B cell (primary cell): ENCODE results near the gene ASCL2. TPM values are rescaled to one million over a fixed set of nuclear protein-coding genes. Genes with fewer than 3 reads are reported as not detected.

Experiments
- ATAC-seq: fragments of 200-7000 bp; cut with Tn5 transposase; one replicate; pipeline ENCODE4 v1.10.0; 2021; ENCODE audit warnings: low read depth, mild to moderate bottlenecking, moderate number of reproducible peaks, moderate library complexity
- CTCF ChIA-PET: fragments of 350-600 bp; sonication (Branson Sonifier 250); formaldehyde crosslinking; loops from one replicate; lab custom pipeline; 2021; ENCODE audit warnings: antibody characterized with exemption, inconsistent platforms; lab: Charles Lee
- POLR2A ChIA-PET: fragments of 350-600 bp; sonication (Branson Sonifier 250); formaldehyde crosslinking; loops from one replicate; lab custom pipeline; 2021; ENCODE audit warnings: antibody characterized with exemption; lab: Charles Lee
- DNase-seq: peaks from one replicate; pipeline ENCODE4 v3.0.0; 2013
- H2AFZ ChIP-seq: 2 replicates; pipeline ENCODE4 v1.6.1; 2012; ENCODE audit warnings: mild to moderate bottlenecking, low read depth, low read length; ENCODE audit not compliant: insufficient read depth, poor library complexity, severe bottlenecking
- H3K27ac ChIP-seq, 2 donors: 1 replicate in 1 of 2; 2 replicates in 1 of 2; pipeline ENCODE4 v1.5.1; 2012 to 2013; ENCODE audit warnings: low read length in 2 of 2, mild to moderate bottlenecking in 2 of 2, moderate library complexity in 1 of 2
- H3K27me3 ChIP-seq, 4 experiments: fragments of 200-600 bp in 1 of 4; sonication (generic) in 1 of 4; replicated peaks in 1 of 4; 1 replicate in 2 of 4; 2 replicates in 2 of 4; pipeline versions ENCODE4 v1.6.1 to v1.7.0; 2013 to 2016; ENCODE audit warnings: low read length in 3 of 4, mild to moderate bottlenecking in 2 of 4, mixed read lengths in 1 of 4, moderate library complexity in 1 of 4; ENCODE audit not compliant: insufficient read depth in 4 of 4, control insufficient read depth in 3 of 4; ENCODE audit errors: control extremely low read depth in 1 of 4
- H3K36me3 ChIP-seq, 2 experiments: replicated peaks in 1 of 2; 1 replicate in 1 of 2; 2 replicates in 1 of 2; pipeline versions ENCODE4 v1.6.1 to v1.7.1; 2013; ENCODE audit warnings: low read length in 1 of 2; ENCODE audit not compliant: insufficient read depth in 2 of 2, control insufficient read depth in 1 of 2; ENCODE audit errors: control extremely low read depth in 1 of 2, extremely low read depth in 1 of 2
- H3K4me1 ChIP-seq, 2 donors: fragments of 200-600 bp in 1 of 2; sonication (generic) in 1 of 2; 1 replicate in 1 of 2; 2 replicates in 1 of 2; pipeline versions ENCODE4 v1.5.1 to v1.6.1; 2013 to 2017; ENCODE audit warnings: low read length in 2 of 2; ENCODE audit not compliant: control insufficient read depth in 2 of 2, insufficient read depth in 2 of 2
- H3K4me2 ChIP-seq: replicated peaks from 2 replicates; pipeline ENCODE3; 2012; ENCODE audit warnings: mild to moderate bottlenecking, low read depth, low read length; ENCODE audit not compliant: poor library complexity, severe bottlenecking
- H3K4me3 ChIP-seq, 5 experiments: fragments of 200-600 bp in 1 of 5; sonication (generic) in 1 of 5; 1 replicate in 3 of 5; 2 replicates in 2 of 5; pipeline versions ENCODE4 v1.5.1 to v1.7.0; 2011 to 2016; ENCODE audit warnings: low read length in 4 of 5, mild to moderate bottlenecking in 4 of 5, low read depth in 2 of 5, control low read depth in 1 of 5, moderate library complexity in 1 of 5; ENCODE audit not compliant: insufficient read depth in 1 of 5; ENCODE audit errors: control extremely low read depth in 1 of 5, extremely low read depth in 1 of 5
- H3K79me2 ChIP-seq: fragments of 200-600 bp; sonication (generic); one replicate; pipeline ENCODE4 v1.6.0; 2016; ENCODE audit warnings: low read length; ENCODE audit not compliant: control insufficient read depth, insufficient read depth
- H3K9ac ChIP-seq: fragments of 200-600 bp; sonication (generic); 2 replicates; pipeline ENCODE4 v1.6.1; 2017; ENCODE audit warnings: mild to moderate bottlenecking, low read length, moderate library complexity
- H3K9me3 ChIP-seq, 3 donors: one replicate each; pipeline versions ENCODE4 v1.6.1 to v1.7.1; 2013; ENCODE audit warnings: low read length in 2 of 3; ENCODE audit not compliant: control insufficient read depth in 2 of 3, insufficient read depth in 1 of 3; ENCODE audit errors: control extremely low read depth in 1 of 3
- H4K20me1 ChIP-seq: 2 replicates; pipeline ENCODE4 v1.6.0; 2012; ENCODE audit warnings: mild to moderate bottlenecking, low read length; ENCODE audit not compliant: insufficient read depth, control insufficient read depth, poor library complexity, severe bottlenecking
- H3K27ac Mint-ChIP-seq: one replicate; pipeline ENCODE4 v1.8.0; 2021; ENCODE audit warnings: mixed read lengths
- H3K27me3 Mint-ChIP-seq: one replicate; pipeline ENCODE4 v1.8.0; 2021; ENCODE audit warnings: mixed read lengths
- H3K4me1 Mint-ChIP-seq: one replicate; pipeline ENCODE4 v1.8.0; 2021; ENCODE audit warnings: mixed read lengths
- H3K4me3 Mint-ChIP-seq: one replicate; pipeline ENCODE4 v1.8.0; 2021; ENCODE audit warnings: mixed read lengths
- H3K9me3 Mint-ChIP-seq: one replicate; pipeline ENCODE4 v1.8.0; 2022; ENCODE audit warnings: mixed read lengths; ENCODE audit not compliant: insufficient read depth
- CTCF ChIP-seq: fragments of 200-600 bp; IDR thresholded peaks from one replicate; pipeline ENCODE4 v1.8.0; 2022; ENCODE audit warnings: antibody characterized with exemption, mild to moderate bottlenecking
- EZH2 ChIP-seq: IDR thresholded peaks from 2 replicates; pipeline ENCODE4 v1.6.1; 2012; ENCODE audit warnings: borderline replicate concordance, low read depth, mild to moderate bottlenecking, moderate library complexity, low read length; ENCODE audit not compliant: insufficient read depth, poor library complexity, severe bottlenecking
- WGBS: methylation state at CpG from one replicate; pipeline ENCODE4 v1.1.5; 2013; ENCODE audit warnings: missing lambda C conversion rate; ENCODE audit not compliant: insufficient coverage; 5-methylcytosine and 5-hydroxymethylcytosine counted together
- intact Hi-C: fragments of 100-400 bp; cut with micrococcal nuclease; formaldehyde crosslinking; loops from one replicate; pipeline ENCODE4 v1.10.0; 2022
- polyA plus RNA-seq: library from polyadenylated mRNA; depleted of rRNA; stranded (reverse); fragments of >200 nt; gene quantifications from 2 replicates; pipeline ENCODE4 v1.2.3, GENCODE V29; 2012
- total RNA-seq, 2 donors: library from RNA; stranded (reverse); fragments of 120-200 nt in 1 of 2; gene quantifications; 1 replicate in 1 of 2; 2 replicates in 1 of 2; pipeline versions ENCODE4 v1.2.3 to v1.2.4, GENCODE V29; 2013 to 2022

Gene ASCL2
- total and polyA plus RNA-seq, 2 donors (not counting 1 experiment from before 2014, with no cell fraction given): 2.1 to 2.2 TPM

GRCh38 chr11:2267851-2268728 lies 2.3 kb downstream of the ASCL2 start:
- Histone ChIP-seq H3K4me3 (peak overlapping the region in 3 of 5 experiments; percentile 12 to 75 (median 59)), H2AFZ (no peak overlapping the region), H4K20me1 (no peaks in the 10 kb centered on the region), H3K27me3 (peaks cover 0 to 31% (median 9%) of the 10 kb centered on the region in 4 experiments), H3K9ac (no peak overlapping the region), H3K36me3 (no peaks in the 10 kb centered on the region), H3K4me1 (peaks cover 38 to 48% of the 10 kb centered on the region in 2 donors), H3K79me2 (no peaks in the 10 kb centered on the region), H3K9me3 (peaks cover 0 to 24% (median 0%) of the 10 kb centered on the region in 3 donors), H3K4me2 (peak overlapping the region; percentile 92), H3K27ac (no peak overlapping the region)
- Mint-ChIP-seq H3K4me1 (peaks cover 43% of the 10 kb centered on the region), H3K27me3 (peaks cover 2% of the 10 kb centered on the region), H3K27ac (peak overlapping the region; percentile 73), H3K4me3 (peak overlapping the region; percentile 63), H3K9me3 (no peaks in the 10 kb centered on the region)
- TF ChIP-seq EZH2: no peak
- WGBS: 95% methylated on average over 24 of the region's 26 CpGs
- intact Hi-C loops: no loop called here
- POLR2A ChIA-PET: interaction anchor here (0.7 to 0.9 kb wide), 2 partner anchors 32 to 41 kb away, joined by 3 read pairs; no protein-coding TSS in a partner anchor
- ATAC-seq (no peak), DNase-seq (peak; percentile 26)
- CTCF ChIA-PET: interaction anchor here (1.0 to 2.3 kb wide), 5 partner anchors 35 to 151 kb away, joined by 3 to 12 read pairs (median 3); no protein-coding TSS in a partner anchor

- CTCF ChIA-PET: interaction anchor here (1.0 to 1.3 kb wide), 4 partner anchors 35 to 152 kb away, joined by 3 to 4 read pairs (median 3); no protein-coding TSS in a partner anchor
- no peak for DNase-seq
- no peak overlapping the region for H3K27ac Mint-ChIP-seq
- H3K4me2 ChIP-seq: peak overlapping the region; percentile 22
- peaks cover 43% of the 10 kb centered on the region for H3K4me1 Mint-ChIP-seq
- no peak overlapping the region for H3K27ac ChIP-seq
- H3K4me3 Mint-ChIP-seq: peak overlapping the region; percentile 63
- no peaks in the 10 kb centered on the region for H4K20me1 ChIP-seq
- TF ChIP-seq CTCF (no peak), EZH2 (no peak)
- ATAC-seq: no peak
- no peak overlapping the region for H3K9ac ChIP-seq
- POLR2A ChIA-PET: no interaction called here
- intact Hi-C loops: no loop called here
- H3K36me3 ChIP-seq: no peaks in the 10 kb centered on the region
- peaks cover 2% of the 10 kb centered on the region for H3K27me3 Mint-ChIP-seq
- H3K79me2 ChIP-seq: no peaks in the 10 kb centered on the region
- no peak overlapping the region for H3K4me3 ChIP-seq
- 98% methylated on average over 12 of the region's 12 CpGs for WGBS
- H3K9me3 ChIP-seq: peaks cover 0 to 24% (median 0%) of the 10 kb centered on the region in 3 donors
- no peak overlapping the region for H2AFZ ChIP-seq
- H3K9me3 Mint-ChIP-seq: no peaks in the 10 kb centered on the region
- H3K4me1 ChIP-seq: peaks cover 38 to 48% of the 10 kb centered on the region in 2 donors
- H3K27me3 ChIP-seq: peaks cover 0 to 25% (median 9%) of the 10 kb centered on the region in 4 experiments
These were observed 3.0 kb downstream of the ASCL2 start for GRCh38 chr11:2267306-2267850.
